ENCODE measurements around the gene TMEM208.

The TMEM208 gene

DNA sequence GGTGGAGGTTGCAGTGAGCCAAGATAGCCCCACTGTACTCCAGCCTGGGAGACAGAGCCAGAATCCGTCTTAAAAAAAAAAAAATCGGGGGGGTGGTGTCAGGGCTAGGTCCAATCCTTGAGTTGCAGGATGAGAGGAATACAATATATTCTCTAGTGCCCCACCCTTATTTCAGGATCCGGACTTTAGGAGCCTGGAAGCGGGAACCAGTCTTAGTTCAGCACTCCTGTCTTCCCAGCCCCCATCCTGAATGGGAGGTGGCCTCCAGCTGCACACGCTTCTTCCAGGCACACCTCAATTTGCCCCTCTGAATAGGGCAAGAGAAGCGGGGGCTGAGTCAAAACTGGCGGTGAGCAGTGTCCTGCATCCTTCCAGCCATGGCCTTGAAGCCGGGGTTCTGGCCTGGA is 18.7 kb downstream of the TMEM208 start:
- no peak for DNase-seq (ENCODE audit: low read depth)
- TF ChIP-seq POLR2A (IDR thresholded peaks at IDR 0.05; ENCODE audit: extremely low read depth, insufficient read length) = no peak
- TF ChIP-seq MAX (IDR thresholded peaks at IDR 0.05; ENCODE audit: low read depth, low read length) = no peak; the same call in 1 of the 2 replicates
- no peak for TF ChIP-seq MYC (IDR thresholded peaks at IDR 0.05; ENCODE audit: low read depth, low read length)
- TF ChIP-seq, protein P1, sequence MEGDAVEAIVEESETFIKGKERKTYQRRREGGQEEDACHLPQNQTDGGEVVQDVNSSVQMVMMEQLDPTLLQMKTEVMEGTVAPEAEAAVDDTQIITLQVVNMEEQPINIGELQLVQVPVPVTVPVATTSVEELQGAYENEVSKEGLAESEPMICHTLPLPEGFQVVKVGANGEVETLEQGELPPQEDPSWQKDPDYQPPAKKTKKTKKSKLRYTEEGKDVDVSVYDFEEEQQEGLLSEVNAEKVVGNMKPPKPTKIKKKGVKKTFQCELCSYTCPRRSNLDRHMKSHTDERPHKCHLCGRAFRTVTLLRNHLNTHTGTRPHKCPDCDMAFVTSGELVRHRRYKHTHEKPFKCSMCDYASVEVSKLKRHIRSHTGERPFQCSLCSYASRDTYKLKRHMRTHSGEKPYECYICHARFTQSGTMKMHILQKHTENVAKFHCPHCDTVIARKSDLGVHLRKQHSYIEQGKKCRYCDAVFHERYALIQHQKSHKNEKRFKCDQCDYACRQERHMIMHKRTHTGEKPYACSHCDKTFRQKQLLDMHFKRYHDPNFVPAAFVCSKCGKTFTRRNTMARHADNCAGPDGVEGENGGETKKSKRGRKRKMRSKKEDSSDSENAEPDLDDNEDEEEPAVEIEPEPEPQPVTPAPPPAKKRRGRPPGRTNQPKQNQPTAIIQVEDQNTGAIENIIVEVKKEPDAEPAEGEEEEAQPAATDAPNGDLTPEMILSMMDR (IDR thresholded peaks at IDR 0.05; ENCODE audit: low read depth, low read length) = no peak

DNA sequence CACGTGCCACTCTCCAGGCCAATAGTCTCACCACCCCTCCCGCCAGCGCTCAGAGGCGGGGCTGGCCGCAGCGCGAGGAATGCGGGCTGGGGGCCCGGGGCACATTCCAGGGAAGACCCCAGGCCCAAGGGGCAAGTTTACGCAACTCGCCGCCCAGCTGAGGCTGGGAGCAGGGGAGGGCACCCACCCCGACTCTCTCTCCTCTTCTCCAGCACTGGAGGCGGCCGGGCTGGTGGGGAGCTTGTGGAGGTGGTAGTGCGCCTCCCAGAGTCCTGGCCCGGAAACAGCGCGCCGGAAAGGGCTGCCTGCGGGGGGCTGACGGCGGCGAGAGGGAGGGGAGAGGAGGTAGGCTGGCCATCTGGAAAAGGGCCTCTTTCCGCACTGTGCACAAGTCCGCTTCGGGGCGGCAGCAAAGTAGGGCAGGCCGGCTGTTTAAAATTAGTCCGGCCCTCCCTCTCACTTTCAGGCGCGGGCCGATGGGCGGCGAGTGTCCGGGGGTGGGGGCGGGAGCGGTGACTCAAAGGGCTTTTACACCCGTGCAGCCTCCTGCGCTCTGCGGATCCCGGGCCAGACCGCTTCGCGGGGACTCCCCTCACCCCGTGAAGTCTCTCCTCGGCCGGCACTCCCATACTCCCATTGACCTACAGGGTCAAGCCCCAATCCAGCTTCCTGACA is 19.3 kb downstream of the TMEM208 start:
- peak; percentile 97 for DNase-seq (ENCODE audit: low read depth)

More for the DNA sequence above, 18.7 kb downstream of the TMEM208 start:
- peak overlapping the region; percentile 86 for H3K4me3 ChIP-seq (ENCODE audit: low read depth, low read length)

GRCh38 chr16:67246756-67247191 is 19.8 kb downstream of the TMEM208 start:
- DNase-seq (ENCODE audit: low read depth) = no peak
- TF ChIP-seq MAX (IDR thresholded peaks at IDR 0.05; ENCODE audit: low read depth, low read length) (peak; percentile 53), POLR2A (IDR thresholded peaks at IDR 0.05; ENCODE audit: extremely low read depth, insufficient read length) (no peak)
- TF ChIP-seq, protein P1 (IDR thresholded peaks at IDR 0.05; ENCODE audit: low read depth, low read length) = no peak
- H3K4me3 ChIP-seq (ENCODE audit: low read depth, low read length) = peak overlapping the region; percentile 86

More for the DNA sequence above, 19.3 kb downstream of the TMEM208 start:
- TF ChIP-seq MYC (IDR thresholded peaks at IDR 0.05; ENCODE audit: low read depth, low read length) (peak; percentile 43), POLR2A (IDR thresholded peaks at IDR 0.05; ENCODE audit: extremely low read depth, insufficient read length) (no peak), MAX (IDR thresholded peaks at IDR 0.05; ENCODE audit: low read depth, low read length) (peak; percentile 86)
- TF ChIP-seq, protein P1 (IDR thresholded peaks at IDR 0.05; ENCODE audit: low read depth, low read length) = peak; percentile 55
- H3K4me3 ChIP-seq (ENCODE audit: low read depth, low read length) = peak overlapping the region; percentile 86

GRCh38 chr16:67247192-67248072 is 20.5 kb downstream of the TMEM208 start, which contains the start of gene FHOD1:
Gene FHOD1, minus strand, starts transcription at chr16:67247481. Its CDS starts 71 bp downstream, at chr16:67247410.
- peak; percentile 98 for DNase-seq (ENCODE audit: low read depth)
- peak; percentile 8; the same call in 1 of the 2 replicates for TF ChIP-seq MYC (IDR thresholded peaks at IDR 0.05; ENCODE audit: low read depth, low read length)
- TF ChIP-seq, protein P1 (IDR thresholded peaks at IDR 0.05; ENCODE audit: low read depth, low read length) = no peak
- TF ChIP-seq POLR2A (IDR thresholded peaks at IDR 0.05; ENCODE audit: extremely low read depth, insufficient read length) = peak; percentile 85
- peak; percentile 29; the same call in 1 of the 2 replicates for TF ChIP-seq MAX (IDR thresholded peaks at IDR 0.05; ENCODE audit: low read depth, low read length)
- peak within 1 kb of the TSS; percentile 86 for H3K4me3 ChIP-seq (ENCODE audit: low read depth, low read length)

DNA sequence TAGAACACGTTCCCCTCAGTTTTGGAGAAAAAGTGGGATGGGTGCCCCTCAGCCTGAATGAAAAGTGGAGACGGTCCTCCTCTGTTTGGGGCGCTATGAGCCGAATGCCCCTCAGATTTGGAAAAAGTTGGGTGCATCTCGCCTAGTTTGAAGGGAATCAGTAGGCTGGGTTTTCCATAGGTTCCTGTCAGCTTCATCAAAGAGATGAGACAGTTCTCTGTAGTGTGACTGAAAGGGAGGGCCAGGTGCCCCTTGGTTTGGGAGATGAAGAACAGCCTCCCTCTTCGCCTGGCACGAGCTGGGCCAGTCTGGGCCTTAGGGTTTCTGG is 21.1 kb downstream of the TMEM208 start:
- TF ChIP-seq MAX (IDR thresholded peaks at IDR 0.05; ENCODE audit: low read depth, low read length) (no peak), POLR2A (IDR thresholded peaks at IDR 0.05; ENCODE audit: extremely low read depth, insufficient read length) (no peak)
- peak overlapping the region; percentile 14 for H3K4me3 ChIP-seq (ENCODE audit: low read depth, low read length)
- DNase-seq (ENCODE audit: low read depth) = no peak
